Stimulated activated CD8-positive, alpha-beta memory T cell treated with anti-CD3 and anti-CD28 coated beads, Interleukin-4, amount 100 ng/mL, for 24 hours (primary cell): ENCODE data around the gene DHRS9.

Experiments
- DNase-seq: peaks from one replicate; pipeline ENCODE4 v3.0.0-alpha.2; 2020; ENCODE audit warnings: low read depth

The DHRS9 gene

GRCh38 chr2:169065864-169066517 is 3.4 kb upstream of the DHRS9 start:
- no peak for DNase-seq

DNA sequence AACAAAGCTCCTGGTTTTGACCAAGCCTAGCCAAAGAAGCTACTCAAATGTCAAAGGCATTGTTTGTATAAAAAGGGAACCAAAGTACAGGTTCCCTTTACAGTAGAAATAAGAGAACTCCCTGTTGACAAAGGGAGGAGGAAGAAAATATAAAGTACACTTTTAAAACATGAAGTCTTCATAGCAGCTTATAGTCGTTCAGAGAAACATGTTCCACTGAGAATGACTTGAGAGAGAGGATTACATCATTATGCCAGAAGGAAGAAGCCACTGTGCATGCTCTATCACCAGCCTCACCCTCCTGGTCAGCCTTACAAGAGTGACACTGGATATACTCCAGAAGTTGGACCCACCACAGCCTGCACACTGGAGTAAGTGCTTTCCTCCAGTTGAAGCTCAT is 2.5 kb upstream of the DHRS9 start:
- no peak for DNase-seq

DNA sequence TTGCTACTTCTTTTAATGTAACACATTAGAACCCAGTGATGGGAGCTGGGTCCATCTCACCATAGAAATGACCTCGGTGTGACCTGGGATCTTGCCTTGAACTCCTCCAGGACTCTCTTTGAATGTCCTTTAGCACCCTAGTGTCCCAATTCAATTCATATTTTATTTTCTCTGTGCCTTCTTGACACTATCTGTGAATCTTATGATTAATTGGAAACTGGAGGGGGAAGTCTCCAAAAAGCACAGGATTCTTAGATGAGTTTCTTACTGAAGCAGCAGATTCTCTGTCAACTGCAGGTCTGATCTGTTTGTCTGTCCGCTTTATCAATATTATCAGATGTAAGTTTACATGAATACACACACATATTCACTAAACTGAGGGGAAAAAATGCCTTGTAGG is 470 bp downstream of the DHRS9 start:
- DNase-seq, result no peak

- no peak for DNase-seq
Observed at GRCh38 chr2:169071455-169071854, 2.1 kb downstream of the DHRS9 start.

DNA sequence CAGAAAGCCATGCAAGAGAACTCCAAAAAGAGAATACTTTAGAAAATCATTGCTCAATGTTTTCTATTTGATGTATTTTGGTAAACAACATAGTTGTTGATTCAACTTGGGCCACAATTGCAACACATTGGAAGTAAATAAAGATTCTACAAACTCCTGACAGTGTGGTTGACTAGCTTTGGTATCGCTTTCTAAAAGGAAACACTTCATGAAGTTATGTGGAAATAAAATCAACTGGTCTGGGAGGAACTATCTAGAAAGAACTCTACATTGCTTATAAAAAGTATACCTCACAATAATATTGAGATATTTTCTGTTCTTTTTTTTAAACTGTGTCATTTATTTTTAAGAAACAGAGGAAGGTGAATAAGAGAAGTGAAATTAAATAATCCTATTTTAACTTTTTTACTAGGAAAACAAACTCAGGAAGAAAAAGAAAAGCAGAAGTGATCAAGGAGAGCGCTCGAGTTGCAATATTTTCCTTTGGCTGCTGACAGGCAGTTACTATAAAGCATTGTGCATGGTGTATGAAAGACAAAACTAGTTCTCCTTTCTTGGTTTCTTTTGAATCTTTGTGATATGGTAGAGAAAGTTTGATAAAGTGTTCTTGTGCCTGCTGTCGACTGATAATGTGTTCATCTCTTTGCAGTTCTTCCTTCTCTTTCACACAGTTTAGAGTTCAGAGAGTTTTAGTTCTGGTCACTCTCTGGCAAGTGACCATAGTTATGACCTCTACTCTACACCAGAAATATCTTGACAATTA is 3.0 kb downstream of the DHRS9 start:
- DNase-seq, result no peak

DNA sequence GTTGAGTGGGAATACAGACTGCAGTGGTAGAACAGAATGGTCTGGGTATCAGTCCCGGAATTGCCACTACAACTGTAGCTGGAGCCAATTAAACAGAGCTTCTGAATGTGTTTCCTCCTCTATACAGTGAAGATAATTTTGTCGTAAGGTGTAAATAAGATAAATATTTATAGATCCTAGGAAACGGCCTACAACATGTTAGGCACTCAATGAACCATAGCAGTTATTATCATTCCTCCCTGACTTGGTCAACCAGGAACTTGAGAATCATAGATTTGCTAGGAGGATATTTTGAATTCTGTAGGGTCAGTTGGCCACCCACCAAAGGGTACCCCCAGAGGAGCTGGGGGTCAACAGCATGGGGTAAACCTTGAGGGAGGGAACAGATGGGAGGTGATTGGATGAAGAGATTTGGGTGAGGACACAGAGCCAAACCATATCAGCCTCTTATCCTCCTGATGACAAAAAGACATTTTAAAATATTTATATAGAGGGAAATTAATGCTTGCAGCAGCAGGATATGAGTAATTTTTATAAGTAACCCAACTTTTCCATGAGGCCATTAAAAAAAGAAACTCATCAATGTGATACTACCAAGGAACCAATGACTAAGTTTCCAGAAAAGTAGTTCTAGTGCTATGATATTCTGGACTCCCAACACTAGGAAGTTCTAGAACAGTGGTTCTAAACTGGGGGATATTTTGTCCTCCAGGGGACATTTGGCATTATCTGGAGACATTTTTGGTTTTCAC is 4.0 kb downstream of the DHRS9 start:
- DNase-seq, result no peak

GRCh38 chr2:169073963-169074751 is 4.8 kb downstream of the DHRS9 start:
- no peak for DNase-seq

DNA sequence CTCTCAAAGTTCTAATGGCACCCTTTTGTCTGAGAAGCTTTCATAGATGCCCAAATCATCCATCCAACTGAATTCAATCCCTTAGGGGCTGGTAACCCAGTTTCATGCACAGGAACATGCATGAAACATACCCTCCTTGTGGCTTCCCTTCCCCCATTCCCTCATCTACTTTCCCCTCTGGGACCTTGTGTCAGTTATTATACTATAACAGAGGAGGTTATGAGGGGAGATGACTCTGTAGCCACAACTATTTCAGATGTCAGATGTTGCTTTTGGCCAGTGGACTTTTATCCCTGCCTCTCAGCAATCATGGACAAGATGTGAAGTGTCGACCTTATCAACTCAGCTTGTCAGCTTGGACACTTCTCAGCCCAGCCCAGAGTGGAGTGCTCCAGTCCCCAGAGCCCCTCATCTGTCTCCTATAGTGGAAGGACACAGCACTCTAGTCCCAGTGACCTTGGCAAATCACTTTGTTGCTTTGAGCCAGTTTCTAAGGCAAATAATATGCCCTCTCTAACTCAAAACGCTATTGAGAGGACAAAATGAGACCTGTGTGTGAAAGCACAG is 8.4 kb downstream of the DHRS9 start:
- DNase-seq, result no peak

GRCh38 chr2:169080250-169081069 is 11.1 kb downstream of the DHRS9 start:
- DNase-seq, result no peak

DNA sequence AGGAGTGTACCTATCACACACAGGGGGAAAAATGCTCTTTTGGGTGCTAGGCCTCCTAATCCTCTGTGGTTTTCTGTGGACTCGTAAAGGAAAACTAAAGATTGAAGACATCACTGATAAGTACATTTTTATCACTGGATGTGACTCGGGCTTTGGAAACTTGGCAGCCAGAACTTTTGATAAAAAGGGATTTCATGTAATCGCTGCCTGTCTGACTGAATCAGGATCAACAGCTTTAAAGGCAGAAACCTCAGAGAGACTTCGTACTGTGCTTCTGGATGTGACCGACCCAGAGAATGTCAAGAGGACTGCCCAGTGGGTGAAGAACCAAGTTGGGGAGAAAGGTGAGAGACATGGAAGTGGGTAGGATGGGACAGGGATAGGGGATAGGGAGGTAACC is 12.2 kb downstream of the DHRS9 start:
- no peak for DNase-seq

DNA sequence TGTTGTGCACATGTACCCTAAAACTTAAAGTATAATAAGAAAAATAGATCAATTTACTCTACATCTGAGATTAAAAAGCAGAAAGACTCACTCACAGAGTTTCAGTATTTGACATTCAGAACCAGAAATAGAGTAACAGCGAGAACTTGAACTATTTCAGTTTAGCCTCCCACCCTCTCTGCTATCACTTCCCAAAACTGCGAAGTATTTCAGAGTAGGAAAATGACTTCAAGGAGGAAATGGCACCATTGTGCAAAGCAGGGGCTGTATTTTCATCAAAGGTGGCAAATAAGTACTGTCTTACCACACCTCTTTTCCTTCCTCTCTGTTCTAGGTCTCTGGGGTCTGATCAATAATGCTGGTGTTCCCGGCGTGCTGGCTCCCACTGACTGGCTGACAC is 13.6 kb downstream of the DHRS9 start:
- DNase-seq, result no peak

- no peak for DNase-seq
Observed at GRCh38 chr2:169086893-169087467, 17.6 kb downstream of the DHRS9 start.

DNA sequence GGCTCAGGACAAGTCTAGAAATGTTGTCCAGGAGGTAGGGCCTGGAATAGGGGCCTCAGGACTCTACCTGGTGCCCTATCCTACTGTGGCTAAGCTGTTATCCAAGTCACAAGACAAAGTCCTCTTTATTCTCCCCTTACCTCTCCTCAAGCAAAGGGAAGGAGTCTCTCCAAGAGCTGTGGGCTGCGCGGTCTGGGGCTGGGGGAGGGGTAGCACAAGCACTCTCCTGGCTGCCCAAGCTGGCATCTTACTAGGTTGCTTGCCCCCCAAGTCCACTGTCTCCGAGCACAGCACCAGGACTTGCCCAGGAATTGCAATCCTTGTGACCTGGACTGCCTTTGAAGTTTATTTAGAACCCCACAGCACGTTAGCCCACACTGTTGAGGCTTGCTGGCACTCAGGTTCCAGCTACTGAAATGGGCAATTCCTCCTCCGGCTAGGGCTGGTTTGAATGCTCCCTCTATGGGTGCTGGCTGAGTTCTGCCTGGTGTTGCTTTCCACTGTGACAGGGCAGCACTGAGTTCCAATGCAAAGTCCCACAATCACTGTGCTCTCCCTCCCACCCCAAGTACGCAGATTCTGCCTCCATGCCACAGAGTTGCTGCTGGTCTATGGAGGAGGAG is 18.5 kb downstream of the DHRS9 start:
- no peak for DNase-seq

DNA sequence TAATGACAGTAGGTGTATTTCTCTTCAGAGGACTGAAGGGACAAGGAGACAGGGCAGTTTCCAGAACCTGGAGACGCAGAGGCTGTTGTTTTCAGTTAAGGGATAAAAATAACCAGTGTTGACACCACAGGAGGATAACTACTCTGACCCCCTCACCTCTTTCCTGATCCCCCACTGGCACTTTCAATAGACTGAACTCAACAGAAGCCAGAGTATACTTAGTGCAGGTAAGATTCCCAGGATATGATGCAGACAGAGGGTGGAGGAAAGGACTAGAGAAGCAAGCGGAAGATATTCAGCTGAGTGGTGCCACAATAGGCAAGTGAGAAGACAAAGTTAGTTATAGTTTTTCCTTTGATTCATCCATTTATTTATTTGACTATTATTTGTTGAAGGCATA is 19.8 kb downstream of the DHRS9 start:
- no peak for DNase-seq

- DNase-seq, result no peak
Observed at GRCh38 chr2:169090133-169090820, 20.9 kb downstream of the DHRS9 start.

GRCh38 chr2:169091256-169091655 is 21.9 kb downstream of the DHRS9 start:
- DNase-seq, result no peak

DNA sequence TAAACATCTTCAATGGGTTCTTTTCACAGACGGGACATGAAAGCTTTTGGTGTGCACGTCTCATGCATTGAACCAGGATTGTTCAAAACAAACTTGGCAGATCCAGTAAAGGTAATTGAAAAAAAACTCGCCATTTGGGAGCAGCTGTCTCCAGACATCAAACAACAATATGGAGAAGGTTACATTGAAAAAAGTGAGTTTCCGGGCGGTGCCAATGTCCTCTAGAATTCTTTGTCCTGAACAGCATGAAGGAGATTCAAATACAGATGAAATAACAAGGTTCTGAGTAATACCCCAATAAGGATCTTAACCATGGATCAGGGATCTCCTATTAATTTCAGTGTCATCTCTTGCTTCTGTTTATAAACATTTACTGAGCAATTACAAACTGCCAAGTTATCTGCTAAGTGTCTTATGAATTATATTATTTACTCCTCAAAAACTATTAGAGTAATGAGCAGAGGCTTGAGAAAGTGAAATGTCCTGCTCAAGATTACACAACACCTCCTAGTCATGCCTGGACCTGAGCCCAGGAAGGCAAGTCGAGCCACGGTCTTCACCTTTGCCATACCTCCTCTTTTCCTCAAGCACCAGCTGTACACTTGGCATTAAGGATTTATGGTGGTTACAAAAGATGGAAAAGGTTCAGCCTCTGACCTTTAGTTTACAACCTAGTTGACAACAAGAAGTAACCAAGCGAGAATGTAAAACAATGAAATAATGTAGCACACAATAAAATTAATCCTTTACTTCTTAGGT is 22.6 kb downstream of the DHRS9 start:
- DNase-seq, result no peak

DNA sequence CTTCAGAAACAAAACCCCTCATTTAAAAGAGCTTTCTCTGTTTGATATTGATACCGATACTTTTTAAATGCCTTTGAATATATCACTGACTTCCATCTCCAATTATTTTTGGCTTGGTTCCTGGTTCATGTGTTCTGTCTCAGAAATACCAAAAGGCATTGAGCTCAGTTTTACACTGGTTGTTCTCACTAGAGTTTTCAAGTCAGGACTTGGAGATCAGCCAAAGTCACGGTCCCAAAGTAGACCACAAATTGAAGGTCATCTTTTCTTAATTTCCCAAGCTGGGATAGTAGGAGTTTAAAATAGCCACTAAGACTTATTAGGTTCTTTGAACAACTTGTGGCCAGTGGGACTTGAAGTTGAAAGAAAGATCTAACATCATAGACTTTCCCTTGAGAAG is 24.2 kb downstream of the DHRS9 start:
- DNase-seq, result no peak

GRCh38 chr2:169094676-169095075 is 25.3 kb downstream of the DHRS9 start:
- DNase-seq, result no peak
